GM12878 (cell line): ENCODE measurements around the gene DCTN5. TPM values are rescaled to one million over a fixed set of nuclear protein-coding genes. Genes with fewer than 3 reads are reported as not detected.

ENCODE experiments used
- ATAC-seq: fragments of 200-7000 bp; cut with Tn5 transposase; 3 replicates; pipeline ENCODE4 v1.9.1; 2020; ENCODE audit warnings: mild to moderate bottlenecking, moderate library complexity
- BruUV-seq: library from RNA; stranded (reverse); fragments of 400-500 nt; replicated peaks from 2 replicates; lab custom pipeline; 2021; lab: Mats Ljungman, UMichigan
- CTCF ChIA-PET: fragments of 300-600 bp; sonication (Branson Sonifier 250); formaldehyde crosslinking; extraction: SDS; loops from one replicate; lab custom pipeline; 2021; ENCODE audit warnings: inconsistent platforms; lab: Yijun Ruan, JAX
- POLR2A ChIA-PET: fragments of 350-600 bp; formaldehyde crosslinking; extraction: SDS; loops from one replicate; lab custom pipeline; 2021; ENCODE audit warnings: inconsistent platforms; lab: Charles Lee
- RAD21 ChIA-PET: fragments of 300-600 bp; sonication (Branson Sonifier 250); formaldehyde crosslinking; loops from one replicate; lab custom pipeline; 2023; ENCODE audit warnings: antibody characterized with exemption; ENCODE audit not compliant: unreplicated experiment; lab: Charles Lee
- SMC1A ChIA-PET: fragments of 300-600 bp; sonication (Branson Sonifier 250); formaldehyde crosslinking; loops from one replicate; lab custom pipeline; 2023; ENCODE audit not compliant: unreplicated experiment, uncharacterized antibody; lab: Charles Lee
- DNase-seq: peaks from one replicate; pipeline ENCODE4 v3.0.0-alpha.2; 2011; ENCODE audit warnings: low read depth, low spot score
- FAIRE-seq: peaks from 3 replicates; lab custom pipeline; 2011; peaks lifted over from hg19 to GRCh38; lab: Jason Lieb, UNC
- H2AFZ ChIP-seq: 2 replicates; pipeline ENCODE4 v1.6.0; 2011; ENCODE audit warnings: low read depth, low read length, control low read depth; ENCODE audit not compliant: control insufficient read depth
- H3K27ac ChIP-seq: 2 replicates; pipeline ENCODE4 v1.5.1; 2011; ENCODE audit warnings: control low read depth; ENCODE audit not compliant: control insufficient read depth, insufficient read depth
- H3K27me3 ChIP-seq, 2 experiments: replicated peaks in 1 of 2; 2 replicates each; pipeline versions ENCODE4 v1.6.0 to v1.6.1; 2011; ENCODE audit warnings: low read length in 1 of 2; ENCODE audit not compliant: control insufficient read depth in 2 of 2, insufficient read depth in 2 of 2
- H3K36me3 ChIP-seq, 2 experiments: 2 replicates each; pipeline ENCODE4 v1.5.1; 2011; ENCODE audit warnings: low read length in 1 of 2; ENCODE audit not compliant: control insufficient read depth in 2 of 2, insufficient read depth in 2 of 2
- H3K4me1 ChIP-seq: 2 replicates; pipeline ENCODE4 v1.6.1; 2011; ENCODE audit warnings: mild to moderate bottlenecking, low read length, moderate library complexity, mixed read lengths; ENCODE audit not compliant: control insufficient read depth, insufficient read depth
- H3K4me2 ChIP-seq: 2 replicates; pipeline ENCODE4 v1.6.0; 2011; ENCODE audit warnings: control low read depth; ENCODE audit not compliant: control insufficient read depth, insufficient read depth
- H3K4me3 ChIP-seq: fragments of 200-600 bp; sonication (generic); 2 replicates; pipeline ENCODE4 v1.5.1; 2016
- H3K79me2 ChIP-seq: 2 replicates; pipeline ENCODE4 v1.6.0; 2011; ENCODE audit warnings: low read length; ENCODE audit not compliant: control insufficient read depth, insufficient read depth
- H3K9ac ChIP-seq: 2 replicates; pipeline ENCODE4 v1.8.0; 2011; ENCODE audit warnings: low read length, control low read depth, mixed read lengths; ENCODE audit not compliant: control insufficient read depth, insufficient read depth
- H3K9me3 ChIP-seq: replicated peaks from 3 replicates; pipeline ENCODE4 v1.5.1; 2011; ENCODE audit warnings: mild to moderate bottlenecking, low read length; ENCODE audit not compliant: control insufficient read depth, insufficient read depth
- H4K20me1 ChIP-seq: 2 replicates; pipeline ENCODE4 v1.6.0; 2011; ENCODE audit not compliant: control insufficient read depth, insufficient read depth
- BRCA1 ChIP-seq: IDR thresholded peaks from 2 replicates; pipeline ENCODE4 v1.6.1; 2011; ENCODE audit warnings: low read depth, low read length, improper control_type of control experiment
- ESRRA ChIP-seq: IDR thresholded peaks from 2 replicates; pipeline ENCODE4 v1.6.1; 2012; ENCODE audit warnings: mild to moderate bottlenecking, low read length, improper control_type of control experiment
- GABPA ChIP-seq: IDR thresholded peaks from 2 replicates; pipeline ENCODE4 v1.6.1; 2014; ENCODE audit warnings: antibody characterized with exemption, low read depth, mild to moderate bottlenecking, inconsistent platforms
- MTA2 ChIP-seq: fragments of 450-650 bp; IDR thresholded peaks from 2 replicates; pipeline ENCODE4 v1.6.1; 2016; ENCODE audit warnings: low read depth, mild to moderate bottlenecking, moderate library complexity
- MXI1 ChIP-seq: fragments of 150-350 bp; IDR thresholded peaks from 2 replicates; pipeline ENCODE4 v1.6.1; 2011; ENCODE audit warnings: low read depth, mild to moderate bottlenecking, inconsistent platforms, low read length, improper control_type of control experiment
- NFIC ChIP-seq: IDR thresholded peaks from 2 replicates; pipeline ENCODE4 v1.6.1; 2012; ENCODE audit warnings: low read depth, mild to moderate bottlenecking, inconsistent platforms, low read length, moderate library complexity
- NKRF ChIP-seq: fragments of 450-650 bp; conservative IDR thresholded peaks from 2 replicates; pipeline ENCODE4 v1.6.1; 2017; ENCODE audit warnings: mild to moderate bottlenecking, moderate library complexity
- RFX5 ChIP-seq: IDR thresholded peaks from 2 replicates; pipeline ENCODE4 v1.6.1; 2011; ENCODE audit warnings: low read depth, low read length, improper control_type of control experiment
- TARDBP ChIP-seq: IDR thresholded peaks from 2 replicates; pipeline ENCODE4 v1.6.1; 2016; ENCODE audit warnings: borderline replicate concordance
- ZNF622 ChIP-seq: fragments of 450-650 bp; IDR thresholded peaks from 2 replicates; pipeline ENCODE4 v1.6.1; 2017; ENCODE audit warnings: mild to moderate bottlenecking, inconsistent platforms
- ZSCAN29 ChIP-seq: fragments of 450-650 bp; IDR thresholded peaks from 2 replicates; pipeline ENCODE4 v1.6.1; 2017; ENCODE audit warnings: mild to moderate bottlenecking, moderate library complexity
- in situ Hi-C: fragments of 300-500 bp; cut with MboI; formaldehyde crosslinking; loops from 9 replicates; pipeline ENCODE4 v1.14.3; 2018; ENCODE audit warnings: mixed read lengths
- intact Hi-C: fragments of 100-400 bp; cut with micrococcal nuclease; formaldehyde crosslinking; loops from one replicate; pipeline ENCODE4 v1.14.2; 2022; ENCODE audit not compliant: unreplicated experiment
- polyA plus RNA-seq, 11 experiments: library from polyadenylated mRNA; depleted of rRNA in 4 of 11; unstranded in 6 of 11; stranded (reverse) in 5 of 11; fragments of >200 nt; fragmentation: Nextera tagmentation in 4 of 11; fragmentation: Illumina TruSeq in 1 of 11; extraction: Ambion mirVana in 4 of 11; extraction: Trizol in 1 of 11; gene quantifications; 1 replicate in 1 of 11; 2 replicates in 10 of 11; pipeline versions ENCODE4 v1.2.1 to v1.2.3, GENCODE V29; 2011 to 2016; ENCODE audit warnings: inconsistent platforms in 2 of 11, missing spikeins in 2 of 11, low read depth in 1 of 11
- total RNA-seq, 4 experiments: library from RNA; depleted of rRNA in 3 of 4; stranded (reverse); fragments of >200 nt in 3 of 4; fragmentation: Illumina TruSeq in 1 of 4; extraction: Trizol in 1 of 4; gene quantifications; 2 replicates each; pipeline versions ENCODE4 v1.2.1 to v1.2.3, GENCODE V29; 2013 to 2021
- TF ChIP-seq, protein P1 (sequence below): fragments of 450-650 bp; IDR thresholded peaks from 2 replicates; pipeline ENCODE4 v1.6.1; 2018; ENCODE audit warnings: borderline replicate concordance, mild to moderate bottlenecking; ENCODE audit not compliant: partially characterized antibody

Gene DCTN5
- total and polyA plus RNA-seq, 10 of the 15 experiments (the other 5 are each of a cell fraction or from before 2014, with no cell fraction given) = 49.1 to 153 (median 81.4) TPM

DNA sequence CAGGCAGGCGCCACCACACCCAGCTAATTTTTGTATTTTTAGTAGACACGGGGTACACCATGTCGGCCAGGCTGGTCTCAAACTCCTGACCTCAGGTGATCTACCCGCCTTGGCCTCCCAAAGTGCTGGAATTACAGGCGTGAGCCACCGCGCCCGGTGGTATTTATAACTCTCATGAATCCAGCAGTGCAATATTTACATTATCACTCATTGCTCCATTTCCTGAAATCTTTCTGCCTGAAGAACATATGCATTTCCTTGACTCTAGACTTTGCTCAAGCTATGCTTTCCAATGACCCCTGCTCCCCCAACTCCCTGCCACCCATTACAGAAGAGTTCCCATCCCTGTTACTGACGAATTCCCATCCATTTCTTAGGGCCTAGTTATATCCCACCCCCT, 25.5 kb upstream of the DCTN5 start (continued):
- TF ChIP-seq NKRF (no peak), RFX5 (no peak), BRCA1 (no peak)

- Histone ChIP-seq H3K36me3 (peaks cover 4 to 16% of the 10 kb centered on the region in 2 experiments), H3K27me3 (no peaks in the 10 kb centered on the region), H3K79me2 (no peaks in the 10 kb centered on the region), H3K27ac (no peak overlapping the region), H3K4me1 (no peaks in the 10 kb centered on the region), H2AFZ (no peak overlapping the region), H3K9ac (no peak overlapping the region), H3K9me3 (no peaks in the 10 kb centered on the region), H3K4me2 (no peak overlapping the region), H4K20me1 (no peaks in the 10 kb centered on the region), H3K4me3 (no peak overlapping the region)
- ATAC-seq = no peak
- in situ Hi-C loops = no loop called here
- ChIA-PET SMC1A (interaction anchor here (1.2 kb wide), 1 partner anchor 16 kb away, joined by 3 read pairs; no protein-coding TSS in a partner anchor), POLR2A (no interaction called here), CTCF (no interaction called here), RAD21 (no interaction called here)
- DNase-seq = no peak
- TF ChIP-seq ZNF622 (no peak), TARDBP (no peak), MXI1 (no peak), MTA2 (no peak), ZSCAN29 (no peak), NFIC (no peak), RFX5 (no peak), GABPA (no peak), ESRRA (no peak)
- TF ChIP-seq, protein P1, sequence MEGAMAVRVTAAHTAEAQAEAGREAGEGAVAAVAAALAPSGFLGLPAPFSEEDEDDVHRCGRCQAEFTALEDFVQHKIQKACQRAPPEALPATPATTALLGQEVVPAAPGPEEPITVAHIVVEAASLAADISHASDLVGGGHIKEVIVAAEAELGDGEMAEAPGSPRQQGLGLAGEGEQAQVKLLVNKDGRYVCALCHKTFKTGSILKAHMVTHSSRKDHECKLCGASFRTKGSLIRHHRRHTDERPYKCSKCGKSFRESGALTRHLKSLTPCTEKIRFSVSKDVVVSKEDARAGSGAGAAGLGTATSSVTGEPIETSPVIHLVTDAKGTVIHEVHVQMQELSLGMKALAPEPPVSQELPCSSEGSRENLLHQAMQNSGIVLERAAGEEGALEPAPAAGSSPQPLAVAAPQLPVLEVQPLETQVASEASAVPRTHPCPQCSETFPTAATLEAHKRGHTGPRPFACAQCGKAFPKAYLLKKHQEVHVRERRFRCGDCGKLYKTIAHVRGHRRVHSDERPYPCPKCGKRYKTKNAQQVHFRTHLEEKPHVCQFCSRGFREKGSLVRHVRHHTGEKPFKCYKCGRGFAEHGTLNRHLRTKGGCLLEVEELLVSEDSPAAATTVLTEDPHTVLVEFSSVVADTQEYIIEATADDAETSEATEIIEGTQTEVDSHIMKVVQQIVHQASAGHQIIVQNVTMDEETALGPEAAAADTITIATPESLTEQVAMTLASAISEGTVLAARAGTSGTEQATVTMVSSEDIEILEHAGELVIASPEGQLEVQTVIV = no peak
- intact Hi-C loops = no loop called here
- FAIRE-seq = no peak
- BruUV-seq = no TSS peak
Observed at GRCh38 chr16:23624092-23624491, 17.2 kb upstream of the DCTN5 start.
